ENCODE results near the gene TGOLN2.
"Not testable (repeated sequence)": the region's sequence is repeated elsewhere in the genome, so short reads cannot be mapped to it uniquely, and the experiment has no call there.

The TGOLN2 gene

DNA sequence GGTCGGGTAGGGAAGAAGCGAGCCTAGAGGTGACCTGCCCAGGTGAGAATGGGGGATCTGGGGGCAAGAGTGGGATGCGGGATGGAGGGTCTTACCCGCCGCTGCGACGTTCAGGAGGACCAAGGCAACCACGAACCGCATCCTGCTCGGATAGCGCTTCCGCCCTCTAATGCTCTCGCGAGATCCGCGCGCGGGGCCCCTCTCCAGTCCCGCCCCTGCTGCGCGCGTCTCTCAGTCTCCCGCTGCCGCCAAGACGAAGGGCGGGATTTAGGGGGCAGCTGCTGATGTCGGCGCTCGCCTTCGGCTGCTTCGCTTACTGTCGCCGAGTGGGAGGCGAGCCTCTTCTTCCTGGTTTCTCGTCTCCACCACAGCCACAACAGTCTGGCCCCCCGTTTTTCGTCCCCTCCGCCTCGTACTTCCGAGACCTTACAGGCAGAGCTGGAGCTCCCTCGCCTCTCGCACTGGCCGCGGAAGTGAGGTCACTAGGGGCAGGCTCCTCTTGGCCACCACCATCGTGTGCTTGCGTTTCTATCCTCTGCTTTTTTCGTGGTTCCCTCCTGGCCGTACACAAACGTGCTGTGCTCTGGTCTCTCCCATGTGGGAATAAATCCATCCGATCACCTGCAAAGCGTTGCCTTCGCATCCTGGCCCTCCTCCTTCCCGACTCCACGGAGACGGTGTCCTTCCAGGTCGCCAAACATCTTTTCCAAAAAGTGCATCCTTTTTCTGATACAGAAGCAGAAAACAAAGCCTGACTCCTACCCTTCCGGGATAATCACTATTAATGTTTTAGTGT, at the start of gene TGOLN2:
Gene TGOLN2 (minus strand): TSS at position 168 of the 796 bp plus-strand sequence. CDS start 27 bp downstream, at position 141.
- peak; percentile 83 to 90 for DNase-seq (ENCODE audit: low read depth in 1 of 2, low spot score in 1 of 2)
- in situ Hi-C loops (cut with HindIII; ENCODE audit: low pct_unique_long_range_greater_than_20kb, low sequenced_read_pairs): no loop called here
- TF ChIP-seq JUND (IDR thresholded peaks at IDR 0.05; ENCODE audit: low read depth): no peak

DNA sequence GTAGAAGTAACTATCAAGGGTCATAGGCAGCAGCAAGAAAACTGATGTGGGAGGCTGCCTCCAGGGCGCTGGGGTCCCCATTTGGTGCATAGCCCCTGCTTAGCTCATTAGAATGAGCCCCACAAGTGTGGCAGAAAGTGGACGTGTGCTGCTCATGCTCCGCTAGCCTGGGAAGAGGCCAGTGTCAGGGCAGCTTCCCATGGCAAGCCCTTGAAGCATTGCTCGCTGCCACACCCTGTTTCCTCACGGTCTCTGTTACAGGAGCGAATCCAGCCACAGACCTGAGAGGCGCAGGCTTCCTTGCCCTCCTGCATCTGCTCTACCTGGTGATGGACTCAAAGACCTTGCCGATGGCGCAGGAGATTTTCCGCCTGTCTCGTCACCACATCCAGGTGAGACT, 49.3 kb upstream of the TGOLN2 start:
- no peak for TF ChIP-seq JUND (IDR thresholded peaks at IDR 0.05; ENCODE audit: low read depth)
- in situ Hi-C loops (cut with HindIII; ENCODE audit: low pct_unique_long_range_greater_than_20kb, low sequenced_read_pairs): no loop called here
- no peak for DNase-seq (ENCODE audit: low read depth in 1 of 2, low spot score in 1 of 2)

GRCh38 chr2:85376291-85377065, 48.7 kb upstream of the TGOLN2 start:
- TF ChIP-seq JUND (IDR thresholded peaks at IDR 0.05; ENCODE audit: low read depth): no peak
- in situ Hi-C loops (cut with HindIII; ENCODE audit: low pct_unique_long_range_greater_than_20kb, low sequenced_read_pairs): no loop called here
- no peak for DNase-seq (ENCODE audit: low read depth in 1 of 2, low spot score in 1 of 2)

- in situ Hi-C loops (cut with HindIII; ENCODE audit: low pct_unique_long_range_greater_than_20kb, low sequenced_read_pairs): no loop called here
- no peak for DNase-seq (ENCODE audit: low read depth in 1 of 2, low spot score in 1 of 2)
- TF ChIP-seq JUND (IDR thresholded peaks at IDR 0.05; ENCODE audit: low read depth): no peak
Observed at GRCh38 chr2:85371045-85371444, 43.3 kb upstream of the TGOLN2 start.

GRCh38 chr2:85369500-85369899, 41.7 kb upstream of the TGOLN2 start:
- in situ Hi-C loops (cut with HindIII; ENCODE audit: low pct_unique_long_range_greater_than_20kb, low sequenced_read_pairs): no loop called here
- TF ChIP-seq JUND (IDR thresholded peaks at IDR 0.05; ENCODE audit: low read depth): no peak
- DNase-seq (ENCODE audit: low read depth in 1 of 2, low spot score in 1 of 2): peak; percentile 42 to 79

- no peak for TF ChIP-seq JUND (IDR thresholded peaks at IDR 0.05; ENCODE audit: low read depth)
- in situ Hi-C loops (cut with HindIII; ENCODE audit: low pct_unique_long_range_greater_than_20kb, low sequenced_read_pairs): no loop called here
- no peak for DNase-seq (ENCODE audit: low read depth in 1 of 2, low spot score in 1 of 2)
Observed at GRCh38 chr2:85368921-85369320, 41.1 kb upstream of the TGOLN2 start.

GRCh38 chr2:85367180-85367579, 39.4 kb upstream of the TGOLN2 start:
- in situ Hi-C loops (cut with HindIII; ENCODE audit: low pct_unique_long_range_greater_than_20kb, low sequenced_read_pairs): no loop called here
- DNase-seq (ENCODE audit: low read depth in 1 of 2, low spot score in 1 of 2): no peak
- no peak for TF ChIP-seq JUND (IDR thresholded peaks at IDR 0.05; ENCODE audit: low read depth)

DNA sequence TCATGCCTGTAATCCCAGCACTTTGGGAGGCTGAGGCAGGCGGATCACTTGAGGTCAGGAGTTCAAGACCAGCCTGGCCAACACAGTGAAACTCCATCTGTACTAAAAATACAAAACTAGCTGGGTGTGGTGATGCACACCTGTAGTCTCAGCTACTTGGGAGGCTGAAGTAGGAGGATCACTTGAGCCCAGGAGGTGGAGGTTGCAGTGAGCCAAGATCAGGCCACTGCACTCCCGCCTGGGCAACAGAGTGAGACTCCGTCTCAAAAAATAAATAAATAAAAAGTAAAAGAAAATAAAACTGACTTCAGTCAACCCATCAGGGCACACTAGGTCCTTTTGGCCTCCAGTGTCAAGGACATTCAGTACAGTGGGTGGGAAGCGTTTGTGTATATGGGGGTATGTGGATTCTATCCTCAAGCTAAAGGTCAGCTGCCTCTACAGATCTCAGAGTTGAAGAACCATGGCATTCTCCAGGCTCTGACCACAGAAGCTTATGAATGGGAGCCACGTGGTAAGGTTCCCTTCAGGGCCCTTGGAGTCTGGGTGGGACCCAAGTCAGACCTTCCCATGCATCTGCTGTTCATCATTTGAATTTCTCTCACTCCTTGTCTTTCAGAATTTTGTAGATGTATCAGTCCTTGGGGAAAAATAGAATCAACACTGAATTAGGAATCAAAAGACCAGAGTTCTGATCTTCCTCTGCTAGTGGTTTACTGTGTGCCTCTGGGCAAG, 35.0 kb upstream of the TGOLN2 start:
- in situ Hi-C loops (cut with HindIII; ENCODE audit: low pct_unique_long_range_greater_than_20kb, low sequenced_read_pairs): not testable (repeated sequence)

GRCh38 chr2:85357736-85358135, 29.9 kb upstream of the TGOLN2 start:
- TF ChIP-seq JUND (IDR thresholded peaks at IDR 0.05; ENCODE audit: low read depth): no peak
- DNase-seq (ENCODE audit: low read depth in 1 of 2, low spot score in 1 of 2): no peak
- in situ Hi-C loops (cut with HindIII; ENCODE audit: low pct_unique_long_range_greater_than_20kb, low sequenced_read_pairs): no loop called here

More for the DNA sequence above, 35.0 kb upstream of the TGOLN2 start:
- not testable (repeated sequence) for DNase-seq (ENCODE audit: low read depth in 1 of 2, low spot score in 1 of 2)

DNA sequence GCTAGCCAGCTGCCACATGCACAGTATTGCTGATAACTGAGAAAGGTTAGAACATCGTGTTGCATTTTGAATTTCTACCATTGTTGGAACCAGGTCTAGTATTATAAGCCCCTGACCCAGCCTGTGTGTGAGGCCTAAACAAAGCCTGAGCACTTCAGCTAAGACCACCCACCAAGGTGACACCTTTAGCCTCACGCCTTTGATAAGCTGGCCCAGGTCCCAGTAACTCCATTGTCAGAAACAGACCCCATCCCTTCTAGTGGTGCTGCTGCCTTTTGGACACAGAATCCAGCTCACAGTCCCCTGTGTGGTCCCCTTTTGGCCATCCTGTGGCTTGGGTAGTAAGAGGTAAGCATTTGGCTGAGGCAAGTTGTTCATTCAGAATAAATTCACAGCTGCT, 28.4 kb upstream of the TGOLN2 start:
- in situ Hi-C loops (cut with HindIII; ENCODE audit: low pct_unique_long_range_greater_than_20kb, low sequenced_read_pairs): no loop called here
- no peak for TF ChIP-seq JUND (IDR thresholded peaks at IDR 0.05; ENCODE audit: low read depth)
- DNase-seq (ENCODE audit: low read depth in 1 of 2, low spot score in 1 of 2): no peak

- no peak for TF ChIP-seq JUND (IDR thresholded peaks at IDR 0.05; ENCODE audit: low read depth)
- DNase-seq (ENCODE audit: low read depth in 1 of 2, low spot score in 1 of 2): no peak
- in situ Hi-C loops (cut with HindIII; ENCODE audit: low pct_unique_long_range_greater_than_20kb, low sequenced_read_pairs): no loop called here
Observed at GRCh38 chr2:85355521-85355920, 27.7 kb upstream of the TGOLN2 start.

GRCh38 chr2:85355073-85355410, 27.3 kb upstream of the TGOLN2 start:
- TF ChIP-seq JUND (IDR thresholded peaks at IDR 0.05; ENCODE audit: low read depth): no peak
- in situ Hi-C loops (cut with HindIII; ENCODE audit: low pct_unique_long_range_greater_than_20kb, low sequenced_read_pairs): no loop called here
- no peak for DNase-seq (ENCODE audit: low read depth in 1 of 2, low spot score in 1 of 2)
